K562 (cell line): ENCODE results near the gene ERAL1. TPM values are rescaled to one million over a fixed set of nuclear protein-coding genes. Genes with fewer than 3 reads are reported as not detected.

Experiments used
- BRCA1 ChIP-seq, 2 experiments: fragments of 450-650 bp in 1 of 2; sonication (generic) in 1 of 2; formaldehyde crosslinking in 1 of 2; IDR thresholded peaks; 2 replicates each; pipeline versions ENCODE4 v1.5.0 to v1.6.1; 2017 to 2020; ENCODE audit warnings: mild to moderate bottlenecking in 1 of 2, missing genetic modification reagents in 1 of 2
- CEBPG ChIP-seq, 3 experiments: fragments of 200-800 bp in 1 of 3; sonication (Bioruptor generic) in 1 of 3; sonication (generic) in 1 of 3; formaldehyde crosslinking in 1 of 3; IDR thresholded peaks in 2 of 3; conservative IDR thresholded peaks in 1 of 3; 2 replicates each; pipeline versions ENCODE4 v1.6.1 to v1.8.0; 2016 to 2022; ENCODE audit warnings: missing compliant biosample characterization in 2 of 3, missing genetic modification characterization in 2 of 3, mild to moderate bottlenecking in 1 of 3, missing genetic modification reagents in 1 of 3
- ELF1 ChIP-seq: fragments of 200-800 bp; sonication (Bioruptor generic); IDR thresholded peaks from 2 replicates; pipeline ENCODE4 v1.6.1; 2016; ENCODE audit warnings: missing genetic modification characterization, missing compliant biosample characterization
- FOXK1 ChIP-seq: sonication (generic); formaldehyde crosslinking; IDR thresholded peaks from 2 replicates; pipeline ENCODE4 v1.8.0; 2022; ENCODE audit warnings: missing genetic modification reagents, mild to moderate bottlenecking, borderline replicate concordance
- FUS ChIP-seq: fragments of 200-400 bp; formaldehyde crosslinking; optimal IDR thresholded peaks from 2 replicates; pipeline ENCODE3; 2017; ENCODE audit warnings: low read depth, low read length
- MCM3 ChIP-seq: fragments of 450-650 bp; IDR thresholded peaks from 2 replicates; pipeline ENCODE4 v1.6.1; 2016
- MIER1 ChIP-seq: fragments of 450-650 bp; IDR thresholded peaks from 2 replicates; pipeline ENCODE4 v1.6.1; 2016; ENCODE audit warnings: antibody characterized with exemption, mild to moderate bottlenecking, low read depth
- MTA3 ChIP-seq: fragments of 450-650 bp; formaldehyde crosslinking; IDR thresholded peaks from 2 replicates; pipeline ENCODE4 v1.6.1; 2017; ENCODE audit warnings: mild to moderate bottlenecking, borderline replicate concordance
- NBN ChIP-seq: fragments of 450-650 bp; IDR thresholded peaks from 2 replicates; pipeline ENCODE4 v1.6.1; 2016; ENCODE audit warnings: low read depth, mild to moderate bottlenecking
- NFATC3 ChIP-seq: fragments of 450-650 bp; IDR thresholded peaks from 2 replicates; pipeline ENCODE4 v1.6.1; 2017; ENCODE audit warnings: mild to moderate bottlenecking
- PHB ChIP-seq: fragments of 250-450 bp; sonication (Bioruptor Pico); IDR thresholded peaks from 2 replicates; pipeline ENCODE4 v1.5.0; 2021
- TAF7 ChIP-seq: fragments of 450-650 bp; IDR thresholded peaks from 2 replicates; pipeline ENCODE4 v1.6.1; 2016; ENCODE audit warnings: missing genetic modification characterization, missing compliant biosample characterization
- ZKSCAN1 ChIP-seq: fragments of 150-350 bp; IDR thresholded peaks from 2 replicates; pipeline ENCODE4 v1.6.1; 2016; ENCODE audit warnings: low read depth, low read length
- ZNF584 ChIP-seq: fragments of 200-800 bp; sonication (Bioruptor generic); IDR thresholded peaks from 2 replicates; pipeline ENCODE4 v1.6.1; 2016; ENCODE audit warnings: low read depth, mild to moderate bottlenecking, missing genetic modification characterization, missing compliant biosample characterization
- ZNF695 ChIP-seq: fragments of 450-650 bp; formaldehyde crosslinking; IDR thresholded peaks from 2 replicates; pipeline ENCODE4 v1.4.0; 2020; ENCODE audit warnings: mild to moderate bottlenecking, moderate library complexity
- polyA plus RNA-seq, 8 experiments: library from polyadenylated mRNA; depleted of rRNA in 4 of 8; stranded (reverse) in 5 of 8; unstranded in 3 of 8; fragments of >200 nt; fragmentation: Nextera tagmentation in 2 of 8; fragmentation: Illumina TruSeq in 1 of 8; extraction: Ambion mirVana in 2 of 8; extraction: Trizol in 1 of 8; gene quantifications; 2 replicates each; pipeline versions ENCODE4 v1.2.1 to v1.2.3, GENCODE V29; 2011 to 2014; ENCODE audit warnings: inconsistent platforms in 1 of 8, missing spikeins in 1 of 8
- total RNA-seq, 7 experiments: library from RNA; depleted of rRNA in 6 of 7; stranded (reverse); fragments of >200 nt in 6 of 7; fragmentation: Illumina TruSeq in 2 of 7; extraction: Trizol in 2 of 7; gene quantifications; 2 replicates each; pipeline versions ENCODE4 v1.2.1 to v1.2.3, GENCODE V29; 2011 to 2021; ENCODE audit warnings: low replicate concordance in 1 of 7
- TF ChIP-seq, protein P1 (sequence below): fragments of 450-650 bp; formaldehyde crosslinking; IDR thresholded peaks from 2 replicates; pipeline ENCODE4 v1.4.0; 2022; ENCODE audit warnings: mild to moderate bottlenecking, moderate library complexity
- TF ChIP-seq, protein P2 (sequence below), 2 experiments: IDR thresholded peaks in 1 of 2; conservative IDR thresholded peaks in 1 of 2; 2 replicates each; pipeline ENCODE4 v1.6.1; 2016; ENCODE audit warnings: low read depth in 2 of 2, mild to moderate bottlenecking in 1 of 2, missing compliant biosample characterization in 1 of 2, missing genetic modification characterization in 1 of 2, moderate library complexity in 1 of 2
- TF ChIP-seq, protein P3 (sequence below), 3 experiments: fragments of 200-800 bp in 1 of 3; fragments of 250-450 bp in 1 of 3; fragments of 450-650 bp in 1 of 3; sonication (Bioruptor Pico) in 1 of 3; sonication (Bioruptor generic) in 1 of 3; formaldehyde crosslinking in 1 of 3; IDR thresholded peaks; 2 replicates each; pipeline versions ENCODE4 v1.6.1 to v1.8.0; 2016 to 2022; ENCODE audit warnings: mild to moderate bottlenecking in 2 of 3, missing genetic modification characterization in 2 of 3, missing compliant biosample characterization in 1 of 3, moderate library complexity in 1 of 3

Gene ERAL1
- total and polyA plus RNA-seq, 9 of the 15 experiments (the other 6 are each of a cell fraction or from before 2014, with no cell fraction given): 37.5 to 351 (median 106) TPM

DNA sequence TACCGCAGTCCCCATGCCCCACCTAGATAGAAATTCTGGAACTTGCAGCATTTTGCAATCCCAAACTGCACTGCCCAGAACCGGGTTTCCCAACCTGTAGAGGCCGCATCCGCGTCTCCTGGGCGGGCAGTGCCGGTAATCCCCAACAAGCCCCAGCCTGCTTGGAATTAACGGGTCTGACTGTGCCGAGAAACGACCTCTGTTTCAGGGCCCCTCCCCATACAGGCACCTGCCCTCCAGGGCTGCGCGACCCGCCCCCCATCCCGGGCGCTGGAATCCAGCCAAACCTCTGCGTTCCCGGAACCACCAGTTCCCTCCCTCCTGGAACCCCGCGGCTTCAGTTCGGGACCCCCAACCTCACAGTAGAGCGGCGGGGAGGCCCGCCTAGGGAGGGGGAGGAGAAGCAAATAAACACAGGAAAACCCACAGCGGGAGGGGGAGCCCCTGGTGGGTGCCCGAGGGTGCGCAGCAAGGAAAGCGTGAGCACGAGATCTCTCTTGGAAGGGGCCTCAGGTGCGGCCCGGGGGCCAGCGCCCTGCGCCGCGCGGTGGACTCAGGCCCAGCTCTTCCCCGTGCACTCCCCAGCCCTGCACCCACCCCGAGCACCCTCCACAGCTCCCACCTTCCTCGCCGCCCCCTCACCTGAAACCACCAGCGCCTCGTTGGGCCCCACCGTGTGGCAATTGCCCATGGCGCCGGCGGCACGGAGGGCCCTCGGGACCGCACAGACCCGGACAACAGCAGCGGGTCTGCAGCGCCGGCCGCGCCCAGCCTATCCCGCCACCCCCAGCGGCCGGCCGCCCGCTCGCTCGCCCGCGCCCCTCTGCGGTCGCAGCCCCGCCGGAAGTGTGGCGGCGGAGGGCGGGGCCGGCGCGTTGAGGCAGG is 42.3 kb downstream of the ERAL1 start, which contains the start of gene FLOT2 (continued):
- TF ChIP-seq FOXK1 (CRISPR knock-in tag) (0 out of 2 replicates have a peak, but pooled peaks have one; percentile 17), CEBPG (CRISPR knock-in tag; IDR thresholded peaks at IDR 0.05) (peak; percentile 62; the same call in 1 of the 2 replicates), CEBPG (tag; conservative IDR thresholded peaks at IDR 0.05 in 1 of 2, IDR thresholded peaks at IDR 0.05 in 1 of 2) (peak; percentile 44 to 83; a peak in 3 of 4 replicates), NFATC3 (no peak), ZNF584 (CRISPR knock-in tag) (no peak), BRCA1 (IDR thresholded peaks at IDR 0.05) (no peak), BRCA1 (CRISPR knock-in tag; IDR thresholded peaks at IDR 0.05) (no peak), MCM3 (no peak), ELF1 (peak; percentile 43), MIER1 (no peak), TAF7 (tag) (peak; percentile 38; the same call in 1 of the 2 replicates), FUS (peak; percentile 84), PHB (CRISPR knock-in tag) (peak; percentile 91; the same call in 1 of the 2 replicates), MTA3 (peak; percentile 85; the same call in 1 of the 2 replicates), ZNF695 (peak; percentile 80; the same call in 1 of the 2 replicates), ZKSCAN1 (peak; percentile 21; the same call in 1 of the 2 replicates), NBN (peak; percentile 40; the same call in 1 of the 2 replicates)
- TF ChIP-seq, protein P1, sequence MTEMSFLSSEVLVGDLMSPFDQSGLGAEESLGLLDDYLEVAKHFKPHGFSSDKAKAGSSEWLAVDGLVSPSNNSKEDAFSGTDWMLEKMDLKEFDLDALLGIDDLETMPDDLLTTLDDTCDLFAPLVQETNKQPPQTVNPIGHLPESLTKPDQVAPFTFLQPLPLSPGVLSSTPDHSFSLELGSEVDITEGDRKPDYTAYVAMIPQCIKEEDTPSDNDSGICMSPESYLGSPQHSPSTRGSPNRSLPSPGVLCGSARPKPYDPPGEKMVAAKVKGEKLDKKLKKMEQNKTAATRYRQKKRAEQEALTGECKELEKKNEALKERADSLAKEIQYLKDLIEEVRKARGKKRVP: peak; percentile 65; the same call in 1 of the 2 replicates
- TF ChIP-seq, protein P2, sequence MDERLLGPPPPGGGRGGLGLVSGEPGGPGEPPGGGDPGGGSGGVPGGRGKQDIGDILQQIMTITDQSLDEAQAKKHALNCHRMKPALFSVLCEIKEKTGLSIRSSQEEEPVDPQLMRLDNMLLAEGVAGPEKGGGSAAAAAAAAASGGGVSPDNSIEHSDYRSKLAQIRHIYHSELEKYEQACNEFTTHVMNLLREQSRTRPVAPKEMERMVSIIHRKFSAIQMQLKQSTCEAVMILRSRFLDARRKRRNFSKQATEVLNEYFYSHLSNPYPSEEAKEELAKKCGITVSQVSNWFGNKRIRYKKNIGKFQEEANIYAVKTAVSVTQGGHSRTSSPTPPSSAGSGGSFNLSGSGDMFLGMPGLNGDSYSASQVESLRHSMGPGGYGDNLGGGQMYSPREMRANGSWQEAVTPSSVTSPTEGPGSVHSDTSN (CRISPR knock-in tag; IDR thresholded peaks at IDR 0.05; ENCODE audit: low read depth): 0 out of 2 replicates have a peak, but pooled peaks have one; percentile 2
- TF ChIP-seq, protein P2 (tag; conservative IDR thresholded peaks at IDR 0.05; ENCODE audit: low read depth): no peak
- TF ChIP-seq, protein P3, sequence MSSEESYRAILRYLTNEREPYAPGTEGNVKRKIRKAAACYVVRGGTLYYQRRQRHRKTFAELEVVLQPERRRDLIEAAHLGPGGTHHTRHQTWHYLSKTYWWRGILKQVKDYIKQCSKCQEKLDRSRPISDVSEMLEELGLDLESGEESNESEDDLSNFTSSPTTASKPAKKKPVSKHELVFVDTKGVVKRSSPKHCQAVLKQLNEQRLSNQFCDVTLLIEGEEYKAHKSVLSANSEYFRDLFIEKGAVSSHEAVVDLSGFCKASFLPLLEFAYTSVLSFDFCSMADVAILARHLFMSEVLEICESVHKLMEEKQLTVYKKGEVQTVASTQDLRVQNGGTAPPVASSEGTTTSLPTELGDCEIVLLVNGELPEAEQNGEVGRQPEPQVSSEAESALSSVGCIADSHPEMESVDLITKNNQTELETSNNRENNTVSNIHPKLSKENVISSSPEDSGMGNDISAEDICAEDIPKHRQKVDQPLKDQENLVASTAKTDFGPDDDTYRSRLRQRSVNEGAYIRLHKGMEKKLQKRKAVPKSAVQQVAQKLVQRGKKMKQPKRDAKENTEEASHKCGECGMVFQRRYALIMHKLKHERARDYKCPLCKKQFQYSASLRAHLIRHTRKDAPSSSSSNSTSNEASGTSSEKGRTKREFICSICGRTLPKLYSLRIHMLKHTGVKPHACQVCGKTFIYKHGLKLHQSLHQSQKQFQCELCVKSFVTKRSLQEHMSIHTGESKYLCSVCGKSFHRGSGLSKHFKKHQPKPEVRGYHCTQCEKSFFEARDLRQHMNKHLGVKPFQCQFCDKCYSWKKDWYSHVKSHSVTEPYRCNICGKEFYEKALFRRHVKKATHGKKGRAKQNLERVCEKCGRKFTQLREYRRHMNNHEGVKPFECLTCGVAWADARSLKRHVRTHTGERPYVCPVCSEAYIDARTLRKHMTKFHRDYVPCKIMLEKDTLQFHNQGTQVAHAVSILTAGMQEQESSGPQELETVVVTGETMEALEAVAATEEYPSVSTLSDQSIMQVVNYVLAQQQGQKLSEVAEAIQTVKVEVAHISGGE (CRISPR knock-in tag; IDR thresholded peaks at IDR 0.05): 0 out of 6 replicates have a peak, but pooled peaks of 1 of the 3 experiments have one; percentile 56
